GM08714 (cell line): ENCODE measurements around the gene TAX1BP3.

Experiments used
- H3K4me3 ChIP-seq: fragments of 200-500 bp; sonication (Bioruptor generic); 2 replicates; pipeline ENCODE4 v1.5.1; 2014; ENCODE audit warnings: mild to moderate bottlenecking, low read length, inconsistent platforms
- ZNF274 ChIP-seq: IDR thresholded peaks from 2 replicates; pipeline ENCODE4 v1.6.1; 2012; ENCODE audit warnings: mild to moderate bottlenecking, low read depth, low read length

Gene TAX1BP3

GRCh38 chr17:3639981-3640596 lies 28.3 kb downstream of the TAX1BP3 start:
- H3K4me3 ChIP-seq, result no peak overlapping the region
- TF ChIP-seq ZNF274, result no peak

GRCh38 chr17:3636908-3637373 lies 31.4 kb downstream of the TAX1BP3 start:
- H3K4me3 ChIP-seq, result peak overlapping the region; percentile 71
- TF ChIP-seq ZNF274, result no peak

GRCh38 chr17:3636154-3636907 lies 32.0 kb downstream of the TAX1BP3 start, which contains the start of the genes CTNS and SHPK:
Gene CTNS, plus strand, starts transcription at chr17:3636760. Its CDS starts 3,447 bp downstream, at chr17:3640207.
Gene SHPK, minus strand, starts transcription at chr17:3636250. Its CDS starts 31 bp downstream, at chr17:3636219.
- peak within 1 kb of the TSS; percentile 91 for H3K4me3 ChIP-seq
- no peak for TF ChIP-seq ZNF274

- TF ChIP-seq ZNF274, result no peak
These were observed 32.8 kb downstream of the TAX1BP3 start for GRCh38 chr17:3635474-3636153.

GRCh38 chr17:3632287-3632686 lies 36.1 kb downstream of the TAX1BP3 start:
- no peak overlapping the region for H3K4me3 ChIP-seq
- no peak for TF ChIP-seq ZNF274

More at GRCh38 chr17:3635474-3636153, 32.8 kb downstream of the TAX1BP3 start:
- H3K4me3 ChIP-seq, result peak overlapping the region; percentile 91

GRCh38 chr17:3630781-3631180 lies 37.6 kb downstream of the TAX1BP3 start:
- TF ChIP-seq ZNF274, result no peak
- H3K4me3 ChIP-seq, result no peak overlapping the region

GRCh38 chr17:3627769-3628167 lies 40.6 kb downstream of the TAX1BP3 start:
- no peak for TF ChIP-seq ZNF274

GRCh38 chr17:3626831-3627768 lies 41.3 kb downstream of the TAX1BP3 start:
- H3K4me3 ChIP-seq, result no peak overlapping the region
- no peak for TF ChIP-seq ZNF274

More at GRCh38 chr17:3627769-3628167, 40.6 kb downstream of the TAX1BP3 start:
- no peak overlapping the region for H3K4me3 ChIP-seq

GRCh38 chr17:3622977-3623594 lies 45.3 kb downstream of the TAX1BP3 start:
- TF ChIP-seq ZNF274, result no peak
- no peak overlapping the region for H3K4me3 ChIP-seq

- TF ChIP-seq ZNF274, result no peak
- H3K4me3 ChIP-seq, result no peak overlapping the region
These were observed 47.1 kb downstream of the TAX1BP3 start for GRCh38 chr17:3621146-3621720.

GRCh38 chr17:3615160-3615870 lies 53.1 kb downstream of the TAX1BP3 start:
- no peak overlapping the region for H3K4me3 ChIP-seq
- no peak for TF ChIP-seq ZNF274

- TF ChIP-seq ZNF274, result no peak
- H3K4me3 ChIP-seq, result no peak overlapping the region
These were observed 55.3 kb downstream of the TAX1BP3 start for GRCh38 chr17:3613124-3613523.
